ENCODE measurements around the gene VWCE. TPM values are rescaled to one million over a fixed set of nuclear protein-coding genes. Genes with fewer than 3 reads are reported as not detected.

Gene VWCE
- total and polyA plus RNA-seq, 10 of the 15 experiments (the other 5 are each of a cell fraction or from before 2014, with no cell fraction given) = 0.10 to 4.9 (median 2.4) TPM

GRCh38 chr11:61265357-61265756, 29.8 kb downstream of the VWCE start (continued):
- TF ChIP-seq CUX1 (IDR thresholded peaks at IDR 0.05; ENCODE audit: insufficient replicate concordance, low read depth, low read length) (no peak), NFIC (IDR thresholded peaks at IDR 0.05; ENCODE audit: low read depth, low read length) (no peak)

GRCh38 chr11:61264795-61265194, 30.3 kb downstream of the VWCE start:
- no peak overlapping the region for H3K9ac ChIP-seq (ENCODE audit: control insufficient read depth, insufficient read depth, low read length)

More at GRCh38 chr11:61264795-61265194, 30.3 kb downstream of the VWCE start:
- no peak overlapping the region for H3K27ac ChIP-seq (ENCODE audit: control insufficient read depth, insufficient read depth)
- SMC1A ChIA-PET (ENCODE audit: uncharacterized antibody, unreplicated experiment) = no interaction called here
- no peaks in the 10 kb centered on the region; a peak in 1 of 4 replicates for H3K36me3 ChIP-seq (ENCODE audit: control insufficient read depth in 2 of 2, insufficient read depth in 2 of 2, low read length in 1 of 2)
- CTCF ChIA-PET = interaction anchor here (1.1 kb wide), 1 partner anchor 11 kb away, joined by 3 read pairs; no protein-coding TSS in a partner anchor
- no peaks in the 10 kb centered on the region for H3K9me3 ChIP-seq (replicated peaks; ENCODE audit: control insufficient read depth, insufficient read depth, low read length)
- DNase-seq (ENCODE audit: low read depth, low spot score) (no peak), ATAC-seq (no peak), FAIRE-seq (no peak)
- in situ Hi-C loops (cut with MboI) (loop anchor here (5.0 kb wide), 1 partner anchor 72 kb away; no protein-coding TSS in a partner anchor), intact Hi-C loops (cut with micrococcal nuclease; ENCODE audit: unreplicated experiment) (no loop called here)
- 65% methylated on average over 14 of the region's 14 CpGs for WGBS (ENCODE audit: insufficient coverage, insufficient replicate concordance, low lambda C conversion rate, missing lambda C conversion rate)
- no peaks in the 10 kb centered on the region for H3K27me3 ChIP-seq (replicated peaks in 1 of 2; ENCODE audit: control insufficient read depth in 2 of 2, insufficient read depth in 2 of 2, low read length in 1 of 2)
- no peak overlapping the region for H2AFZ ChIP-seq (ENCODE audit: control insufficient read depth, low read depth, low read length)
- no peaks in the 10 kb centered on the region for H4K20me1 ChIP-seq (ENCODE audit: control insufficient read depth, insufficient read depth)
- H3K4me1 ChIP-seq (ENCODE audit: control insufficient read depth, insufficient read depth, low read length) = no peaks in the 10 kb centered on the region
- H3K4me2 ChIP-seq (ENCODE audit: control insufficient read depth, insufficient read depth) = no peak overlapping the region
- TF ChIP-seq SMAD1 (IDR thresholded peaks at IDR 0.05; ENCODE audit: low read depth, partially characterized antibody) (no peak), POLR2AphosphoS5 (IDR thresholded peaks at IDR 0.05; ENCODE audit: low read length) (no peak), SUZ12 (IDR thresholded peaks at IDR 0.05; ENCODE audit: unreplicated experiment) (no peak)
- no peaks in the 10 kb centered on the region for H3K79me2 ChIP-seq (ENCODE audit: control insufficient read depth, insufficient read depth, low read length)
- H3K4me3 ChIP-seq = no peak overlapping the region
- POLR2A ChIA-PET = no interaction called here
- RAD21 ChIA-PET (ENCODE audit: unreplicated experiment) = no interaction called here
- BruUV-seq (replicated peaks) = no TSS peak
